NT2/D1 (cell line): ENCODE results near the gene ADGRD1.

Experiments used
- YY1 ChIP-seq: IDR thresholded peaks from 2 replicates; pipeline ENCODE4 v1.6.1; 2011; ENCODE audit not compliant: insufficient read length, insufficient read depth
- ZNF274 ChIP-seq: IDR thresholded peaks from 2 replicates; pipeline ENCODE4 v1.6.1; 2011; ENCODE audit warnings: mild to moderate bottlenecking, low read depth, low read length

- TF ChIP-seq ZNF274, result no peak
- no peak for TF ChIP-seq YY1
Measured at GRCh38 chr12:131045705-131046460, 92.2 kb downstream of the ADGRD1 start.
